ENCODE results near the gene DPP9.

DNA sequence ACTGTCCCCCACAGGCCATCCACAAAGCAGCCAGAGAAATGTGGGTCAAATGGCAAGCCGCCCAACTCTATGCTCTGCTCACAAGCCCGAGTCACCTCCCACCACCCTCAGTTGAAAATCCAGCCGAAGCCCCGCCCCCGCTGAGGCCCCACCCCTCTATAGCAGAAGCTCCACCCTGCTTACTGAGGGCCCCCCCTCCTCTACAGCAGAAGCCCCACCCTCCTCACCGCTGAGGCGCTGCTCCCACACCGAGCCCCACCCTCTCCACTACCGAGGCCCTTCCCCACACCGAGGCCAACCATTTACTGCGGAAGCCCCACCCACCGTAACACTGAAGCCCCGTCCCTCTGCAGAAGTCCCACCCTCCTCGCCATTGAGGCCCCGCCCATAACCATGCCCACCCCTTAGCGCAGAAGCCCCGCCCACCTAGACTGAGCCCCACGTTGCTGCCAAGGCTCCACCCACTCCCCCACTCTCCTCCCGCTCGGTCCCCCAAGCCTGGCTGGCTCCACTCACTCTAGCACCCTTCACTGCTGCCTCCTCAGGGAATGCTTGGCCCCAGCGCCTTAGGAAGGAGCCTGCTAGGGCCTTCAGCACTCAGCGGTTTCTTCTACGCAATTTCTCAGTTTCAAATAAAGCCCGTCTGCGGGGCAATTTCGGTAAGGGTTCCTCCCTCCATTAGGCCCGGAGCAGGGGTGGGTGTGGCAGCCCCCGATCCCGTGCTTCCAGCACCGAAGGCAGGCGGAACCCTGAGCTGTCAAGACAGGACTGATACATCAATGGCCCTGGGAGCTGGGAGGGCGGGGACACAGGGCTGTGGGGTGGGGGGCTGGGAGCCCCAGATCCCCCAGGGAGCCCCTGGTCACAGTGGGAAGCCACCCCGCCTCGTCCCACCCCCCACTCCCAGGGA is 44.5 kb downstream of the DPP9 start:
- no peak for TF ChIP-seq EZH2 (IDR thresholded peaks at IDR 0.05; ENCODE audit: low read length, missing control alignments)
- TF ChIP-seq, protein P1, sequence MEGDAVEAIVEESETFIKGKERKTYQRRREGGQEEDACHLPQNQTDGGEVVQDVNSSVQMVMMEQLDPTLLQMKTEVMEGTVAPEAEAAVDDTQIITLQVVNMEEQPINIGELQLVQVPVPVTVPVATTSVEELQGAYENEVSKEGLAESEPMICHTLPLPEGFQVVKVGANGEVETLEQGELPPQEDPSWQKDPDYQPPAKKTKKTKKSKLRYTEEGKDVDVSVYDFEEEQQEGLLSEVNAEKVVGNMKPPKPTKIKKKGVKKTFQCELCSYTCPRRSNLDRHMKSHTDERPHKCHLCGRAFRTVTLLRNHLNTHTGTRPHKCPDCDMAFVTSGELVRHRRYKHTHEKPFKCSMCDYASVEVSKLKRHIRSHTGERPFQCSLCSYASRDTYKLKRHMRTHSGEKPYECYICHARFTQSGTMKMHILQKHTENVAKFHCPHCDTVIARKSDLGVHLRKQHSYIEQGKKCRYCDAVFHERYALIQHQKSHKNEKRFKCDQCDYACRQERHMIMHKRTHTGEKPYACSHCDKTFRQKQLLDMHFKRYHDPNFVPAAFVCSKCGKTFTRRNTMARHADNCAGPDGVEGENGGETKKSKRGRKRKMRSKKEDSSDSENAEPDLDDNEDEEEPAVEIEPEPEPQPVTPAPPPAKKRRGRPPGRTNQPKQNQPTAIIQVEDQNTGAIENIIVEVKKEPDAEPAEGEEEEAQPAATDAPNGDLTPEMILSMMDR (conservative IDR thresholded peaks at IDR 0.05 in 1 of 2, IDR thresholded peaks at IDR 0.05 in 1 of 2; ENCODE audit: low read depth in 1 of 2, low read length in 2 of 2) = no peak
